Stimulated activated CD8-positive, alpha-beta memory T cell treated with anti-CD3 and anti-CD28 coated beads, Interleukin-12 subunit alpha, Interleukin-12 subunit beta, amount 100 ng/mL, for 24 hours (primary cell): ENCODE measurements around the gene CAMKK2.
"Not testable (repeated sequence)": the region's sequence is repeated elsewhere in the genome, so short reads cannot be mapped to it uniquely, and the experiment has no call there.

Source experiments
- DNase-seq: peaks from one replicate; pipeline ENCODE4 v3.0.0-alpha.2; 2020; ENCODE audit errors: extremely low read depth

CAMKK2 gene

GRCh38 chr12:121245951-121246350 lies 50.6 kb downstream of the CAMKK2 start:
- no peak for DNase-seq

- DNase-seq: no peak
These were observed 51.5 kb downstream of the CAMKK2 start for GRCh38 chr12:121245031-121245430.

GRCh38 chr12:121241156-121241970 lies 55.1 kb downstream of the CAMKK2 start:
- DNase-seq: no peak

GRCh38 chr12:121240484-121241101 lies 55.9 kb downstream of the CAMKK2 start:
- peak; percentile 57 for DNase-seq

- no peak for DNase-seq
These were observed 56.5 kb downstream of the CAMKK2 start for GRCh38 chr12:121240062-121240420.

- no peak for DNase-seq
These were observed 57.0 kb downstream of the CAMKK2 start for GRCh38 chr12:121239351-121240061.

- no peak for DNase-seq
These were observed 57.7 kb downstream of the CAMKK2 start for GRCh38 chr12:121238604-121239350.

- no peak for DNase-seq
These were observed 58.4 kb downstream of the CAMKK2 start for GRCh38 chr12:121238086-121238485.

- DNase-seq: no peak
These were observed 59.1 kb downstream of the CAMKK2 start for GRCh38 chr12:121237415-121237814.

- DNase-seq: no peak
These were observed 59.7 kb downstream of the CAMKK2 start for GRCh38 chr12:121236776-121237175.

GRCh38 chr12:121233628-121234020 lies 62.9 kb downstream of the CAMKK2 start:
- no peak for DNase-seq

GRCh38 chr12:121232977-121233627 lies 63.4 kb downstream of the CAMKK2 start:
- no peak for DNase-seq

- DNase-seq: no peak
These were observed 64.3 kb downstream of the CAMKK2 start for GRCh38 chr12:121232163-121232562.

GRCh38 chr12:121230538-121230907 lies 66.0 kb downstream of the CAMKK2 start:
- DNase-seq: no peak

- not testable (repeated sequence) for DNase-seq
These were observed 66.5 kb downstream of the CAMKK2 start for GRCh38 chr12:121229826-121230537.

- no peak for DNase-seq
These were observed 67.4 kb downstream of the CAMKK2 start for GRCh38 chr12:121228919-121229665.

GRCh38 chr12:121227294-121227693 lies 69.2 kb downstream of the CAMKK2 start:
- no peak for DNase-seq

- DNase-seq: not testable (repeated sequence)
These were observed 69.6 kb downstream of the CAMKK2 start for GRCh38 chr12:121226871-121227270.

- no peak for DNase-seq
These were observed 70.1 kb downstream of the CAMKK2 start for GRCh38 chr12:121226399-121226798.

GRCh38 chr12:121224591-121224990 lies 71.9 kb downstream of the CAMKK2 start:
- DNase-seq: no peak
